HG02973 (cell line): Measurements from ENCODE around the gene ADAM15.

ENCODE experiments used
- ATAC-seq: cut with Tn5 transposase; IDR thresholded peaks from one replicate; pipeline ENCODE4 v1.9.1; 2021; ENCODE audit warnings: moderate library complexity; ENCODE audit not compliant: unreplicated experiment

The ADAM15 gene

GRCh38 chr1:155083865-155084721 is 33.0 kb downstream of the ADAM15 start:
- no peak for ATAC-seq

- peak; percentile 64 for ATAC-seq
Observed at GRCh38 chr1:155084722-155085503, 33.8 kb downstream of the ADAM15 start.

GRCh38 chr1:155085504-155086127 is 34.5 kb downstream of the ADAM15 start:
- ATAC-seq: no peak

GRCh38 chr1:155086128-155086741 is 35.1 kb downstream of the ADAM15 start:
- ATAC-seq: no peak

GRCh38 chr1:155086856-155087535 is 35.9 kb downstream of the ADAM15 start:
- ATAC-seq: no peak

GRCh38 chr1:155091071-155092051 is 40.2 kb downstream of the ADAM15 start:
- no peak for ATAC-seq

- ATAC-seq: no peak
Observed at GRCh38 chr1:155092131-155092530, 41.0 kb downstream of the ADAM15 start.

GRCh38 chr1:155092641-155093040 is 41.5 kb downstream of the ADAM15 start:
- no peak for ATAC-seq

GRCh38 chr1:155093911-155094621 is 43.0 kb downstream of the ADAM15 start:
- ATAC-seq: no peak

- no peak for ATAC-seq
Observed at GRCh38 chr1:155094622-155094948, 43.5 kb downstream of the ADAM15 start.

GRCh38 chr1:155099331-155099730 is 48.2 kb downstream of the ADAM15 start:
- ATAC-seq: no peak

GRCh38 chr1:155103325-155103724 is 52.2 kb downstream of the ADAM15 start:
- no peak for ATAC-seq

GRCh38 chr1:155104605-155105534 is 53.8 kb downstream of the ADAM15 start:
- ATAC-seq: no peak

- no peak for ATAC-seq
Observed at GRCh38 chr1:155105604-155106011, 54.5 kb downstream of the ADAM15 start.

GRCh38 chr1:155106862-155107261 is 55.7 kb downstream of the ADAM15 start:
- ATAC-seq: no peak

GRCh38 chr1:155107309-155108264 is 56.5 kb downstream of the ADAM15 start:
- no peak for ATAC-seq

- ATAC-seq: no peak
Observed at GRCh38 chr1:155108296-155108695, 57.2 kb downstream of the ADAM15 start.
